Measurements from ENCODE around the gene PPP2R2C.

PPP2R2C gene

DNA sequence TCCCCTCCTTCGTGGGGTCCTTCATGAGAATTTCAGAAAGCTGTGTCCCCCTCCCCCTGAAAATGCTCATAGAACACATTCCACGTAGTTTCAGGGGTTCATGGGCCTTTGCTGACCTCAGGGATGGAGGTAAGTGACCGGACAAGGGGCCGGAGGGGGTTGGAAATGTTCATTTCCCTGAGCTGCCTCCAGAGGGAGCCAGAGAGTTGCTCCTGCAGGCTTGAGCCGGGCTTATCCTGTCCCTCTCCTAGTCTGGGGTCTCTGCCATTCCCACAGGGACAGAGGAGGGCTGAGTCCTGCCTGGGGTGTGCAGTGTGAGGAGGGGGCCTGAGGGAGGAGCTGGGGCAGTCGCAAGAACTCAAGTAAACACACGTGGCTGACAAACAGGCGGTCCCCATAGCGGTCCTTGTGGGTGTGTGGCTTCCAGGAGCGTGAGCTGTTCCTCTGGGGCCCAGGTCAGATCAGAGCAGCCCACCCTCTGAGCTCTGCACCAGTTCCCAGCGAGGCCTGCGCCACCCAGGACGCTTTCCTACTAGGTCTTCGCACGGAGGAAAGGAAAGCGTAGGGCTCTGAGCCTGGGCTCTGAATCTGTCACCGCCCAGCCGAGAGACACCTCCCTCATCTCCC lies 140.3 kb downstream of the PPP2R2C start:
- Histone ChIP-seq H3K4me2 (ENCODE audit: insufficient read depth, low read length, poor library complexity, severe bottlenecking) (no peak overlapping the region), H2AK5ac (ENCODE audit: low read depth, low read length) (no peak overlapping the region), H4K91ac (ENCODE audit: low read depth, low read length, poor library complexity) (no peak overlapping the region), H4K8ac (ENCODE audit: low read depth, low read length) (no peak overlapping the region), H3K4me1 (ENCODE audit: control insufficient read depth in 2 of 2, insufficient read depth in 1 of 2, low read depth in 1 of 2, low read length in 2 of 2) (no peaks in the 10 kb centered on the region), H2BK12ac (ENCODE audit: low read length) (no peak overlapping the region), H2BK5ac (ENCODE audit: low read length) (no peak overlapping the region), H3K79me1 (ENCODE audit: low read depth, low read length) (no peaks in the 10 kb centered on the region), H3K4me3 (ENCODE audit: low read length in 2 of 2) (no peak overlapping the region), H3K27me3 (ENCODE audit: control insufficient read depth in 3 of 3, insufficient read depth in 3 of 3, low read depth in 1 of 3, low read length in 3 of 3) (peaks cover 0 to 16% (median 0%) of the 10 kb centered on the region in 3 experiments), H3K18ac (ENCODE audit: low read length) (no peak overlapping the region), H2BK15ac (ENCODE audit: low read length) (no peak overlapping the region), H3K9ac (ENCODE audit: low read depth, low read length, poor library complexity) (peak overlapping the region; percentile 22), H2BK120ac (ENCODE audit: low read depth, low read length) (no peak overlapping the region), H3K4ac (ENCODE audit: low read length) (no peak overlapping the region), H3K23ac (ENCODE audit: low read depth, low read length, poor library complexity) (peak overlapping the region; percentile 10), H3K14ac (ENCODE audit: low read length) (no peak overlapping the region), H3K27ac (replicated peaks; ENCODE audit: low read length) (no peak overlapping the region), H2AFZ (ENCODE audit: low read length) (no peak overlapping the region), H3K9me3 (replicated peaks in 1 of 2; ENCODE audit: control insufficient read depth in 2 of 2, insufficient read depth in 1 of 2, low read depth in 1 of 2, low read length in 2 of 2) (peaks cover 3 to 6% of the 10 kb centered on the region in 2 donors), H3K36me3 (replicated peaks in 1 of 2; ENCODE audit: control insufficient read depth in 2 of 2, insufficient read depth in 2 of 2, low read length in 2 of 2) (no peaks in the 10 kb centered on the region)
- DNase-seq (ENCODE audit: low spot score), result peak; percentile 57
- WGBS, 2 donors (ENCODE audit: extremely low coverage in 2 of 2, insufficient read length in 2 of 2, insufficient replicate concordance in 1 of 2), result no CpG with 5 or more reads among the region's 18 CpGs

DNA sequence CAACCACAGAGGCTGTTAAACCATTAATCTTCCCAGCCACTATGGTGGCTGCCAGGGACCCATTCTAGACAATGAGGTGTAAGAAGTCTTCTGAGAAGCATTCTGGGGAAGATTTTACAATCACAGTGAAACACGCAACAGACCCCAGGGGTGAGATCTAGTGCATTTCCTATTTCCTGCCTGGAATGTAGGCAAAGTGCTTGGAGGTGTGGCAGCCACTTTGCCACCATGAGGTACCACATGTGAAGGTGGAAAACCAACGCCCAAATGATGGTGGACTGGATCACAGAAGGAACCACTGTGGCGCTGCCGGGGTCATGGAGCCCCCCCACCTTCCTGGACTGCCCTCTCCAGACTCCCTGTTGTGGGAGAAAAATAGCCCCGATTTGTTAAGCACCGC lies 140.9 kb downstream of the PPP2R2C start:
- Histone ChIP-seq H3K9ac (ENCODE audit: low read depth, low read length, poor library complexity) (no peak overlapping the region), H2BK15ac (ENCODE audit: low read length) (no peak overlapping the region), H3K4me1 (ENCODE audit: control insufficient read depth in 2 of 2, insufficient read depth in 1 of 2, low read depth in 1 of 2, low read length in 2 of 2) (peaks cover 0 to 2% of the 10 kb centered on the region in 2 donors), H2BK5ac (ENCODE audit: low read length) (no peak overlapping the region), H3K9me3 (replicated peaks in 1 of 2; ENCODE audit: control insufficient read depth in 2 of 2, insufficient read depth in 1 of 2, low read depth in 1 of 2, low read length in 2 of 2) (peaks cover 3 to 6% of the 10 kb centered on the region in 2 donors), H3K14ac (ENCODE audit: low read length) (no peak overlapping the region), H3K23ac (ENCODE audit: low read depth, low read length, poor library complexity) (no peak overlapping the region), H2AK5ac (ENCODE audit: low read depth, low read length) (no peak overlapping the region), H3K4ac (ENCODE audit: low read length) (no peak overlapping the region), H3K4me2 (ENCODE audit: insufficient read depth, low read length, poor library complexity, severe bottlenecking) (no peak overlapping the region), H2BK120ac (ENCODE audit: low read depth, low read length) (no peak overlapping the region), H3K27ac (replicated peaks; ENCODE audit: low read length) (no peak overlapping the region), H3K36me3 (replicated peaks in 1 of 2; ENCODE audit: control insufficient read depth in 2 of 2, insufficient read depth in 2 of 2, low read length in 2 of 2) (no peaks in the 10 kb centered on the region), H3K79me1 (ENCODE audit: low read depth, low read length) (no peaks in the 10 kb centered on the region), H2BK12ac (ENCODE audit: low read length) (no peak overlapping the region), H3K27me3 (ENCODE audit: control insufficient read depth in 3 of 3, insufficient read depth in 3 of 3, low read depth in 1 of 3, low read length in 3 of 3) (peaks cover 0 to 16% (median 0%) of the 10 kb centered on the region in 3 experiments), H4K91ac (ENCODE audit: low read depth, low read length, poor library complexity) (no peak overlapping the region), H2AFZ (ENCODE audit: low read length) (no peak overlapping the region), H3K4me3 (ENCODE audit: low read length in 2 of 2) (no peak overlapping the region), H4K8ac (ENCODE audit: low read depth, low read length) (no peak overlapping the region), H3K18ac (ENCODE audit: low read length) (no peak overlapping the region)
- WGBS, 2 donors (ENCODE audit: extremely low coverage in 2 of 2, insufficient read length in 2 of 2, insufficient replicate concordance in 1 of 2), result no CpG with 5 or more reads among the region's 6 CpGs
- no peak for DNase-seq (ENCODE audit: low spot score)

DNA sequence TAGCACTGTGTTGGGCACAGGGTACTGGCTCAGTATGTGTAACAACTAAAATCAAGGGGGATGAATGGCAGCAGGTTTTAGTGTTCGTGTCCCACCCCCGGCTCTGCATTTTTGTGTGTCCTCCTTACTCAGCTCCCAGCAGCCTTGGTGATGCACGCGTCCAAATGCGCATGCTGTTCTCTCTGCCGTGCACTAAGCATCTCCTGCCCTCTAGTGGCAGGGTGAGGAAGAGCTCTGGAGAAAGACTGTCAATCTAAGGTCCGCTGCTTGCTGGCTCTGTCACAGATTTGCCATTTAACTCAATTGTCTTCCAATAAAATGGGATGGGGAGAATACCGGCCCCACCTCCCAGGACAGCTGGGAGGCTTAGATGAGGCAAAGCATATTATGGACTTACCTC lies 141.4 kb downstream of the PPP2R2C start:
- Histone ChIP-seq H2BK5ac (ENCODE audit: low read length) (no peak overlapping the region), H3K27me3 (ENCODE audit: control insufficient read depth in 3 of 3, insufficient read depth in 3 of 3, low read depth in 1 of 3, low read length in 3 of 3) (peaks cover 0 to 17% (median 0%) of the 10 kb centered on the region in 3 experiments), H2BK15ac (ENCODE audit: low read length) (no peak overlapping the region), H3K18ac (ENCODE audit: low read length) (no peak overlapping the region), H3K23ac (ENCODE audit: low read depth, low read length, poor library complexity) (no peak overlapping the region), H3K4me1 (ENCODE audit: control insufficient read depth in 2 of 2, insufficient read depth in 1 of 2, low read depth in 1 of 2, low read length in 2 of 2) (peaks cover 0 to 2% of the 10 kb centered on the region in 2 donors), H4K8ac (ENCODE audit: low read depth, low read length) (no peak overlapping the region), H3K79me1 (ENCODE audit: low read depth, low read length) (no peaks in the 10 kb centered on the region), H2AK5ac (ENCODE audit: low read depth, low read length) (no peak overlapping the region), H2BK12ac (ENCODE audit: low read length) (no peak overlapping the region), H3K4me2 (ENCODE audit: insufficient read depth, low read length, poor library complexity, severe bottlenecking) (no peak overlapping the region), H3K4ac (ENCODE audit: low read length) (no peak overlapping the region), H2BK120ac (ENCODE audit: low read depth, low read length) (no peak overlapping the region), H3K9me3 (replicated peaks in 1 of 2; ENCODE audit: control insufficient read depth in 2 of 2, insufficient read depth in 1 of 2, low read depth in 1 of 2, low read length in 2 of 2) (peaks cover 3 to 6% of the 10 kb centered on the region in 2 donors), H3K36me3 (replicated peaks in 1 of 2; ENCODE audit: control insufficient read depth in 2 of 2, insufficient read depth in 2 of 2, low read length in 2 of 2) (no peaks in the 10 kb centered on the region), H3K14ac (ENCODE audit: low read length) (no peak overlapping the region), H3K9ac (ENCODE audit: low read depth, low read length, poor library complexity) (no peak overlapping the region), H2AFZ (ENCODE audit: low read length) (no peak overlapping the region), H3K27ac (replicated peaks; ENCODE audit: low read length) (no peak overlapping the region), H4K91ac (ENCODE audit: low read depth, low read length, poor library complexity) (no peak overlapping the region), H3K4me3 (ENCODE audit: low read length in 2 of 2) (no peak overlapping the region)
- WGBS, 2 donors (ENCODE audit: extremely low coverage in 2 of 2, insufficient read length in 2 of 2, insufficient replicate concordance in 1 of 2), result no CpG with 5 or more reads among the region's 8 CpGs
- no peak for DNase-seq (ENCODE audit: low spot score)

DNA sequence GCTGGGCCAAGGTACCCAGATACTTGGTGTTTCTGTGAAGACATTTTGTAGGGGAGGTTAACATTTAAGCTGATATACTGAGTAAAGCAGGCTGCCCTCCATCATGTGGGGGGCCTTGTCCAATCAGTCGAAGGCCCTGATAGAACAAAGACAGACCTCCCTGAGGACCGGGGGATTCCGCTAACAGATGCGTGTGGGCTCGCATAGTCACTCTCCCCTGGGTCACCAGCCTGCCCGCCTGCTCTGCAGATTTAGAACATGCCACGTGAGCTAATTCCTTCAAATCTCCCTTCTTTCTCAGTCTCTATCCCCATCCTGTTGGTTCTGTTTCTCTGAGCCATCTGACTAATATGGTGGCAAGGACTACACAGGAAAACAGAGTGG lies 142.0 kb downstream of the PPP2R2C start:
- Histone ChIP-seq H4K8ac (ENCODE audit: low read depth, low read length) (no peak overlapping the region), H2BK120ac (ENCODE audit: low read depth, low read length) (no peak overlapping the region), H2AK5ac (ENCODE audit: low read depth, low read length) (no peak overlapping the region), H2AFZ (ENCODE audit: low read length) (no peak overlapping the region), H2BK5ac (ENCODE audit: low read length) (no peak overlapping the region), H3K4me2 (ENCODE audit: insufficient read depth, low read length, poor library complexity, severe bottlenecking) (no peak overlapping the region), H2BK15ac (ENCODE audit: low read length) (no peak overlapping the region), H3K4me1 (ENCODE audit: control insufficient read depth in 2 of 2, insufficient read depth in 1 of 2, low read depth in 1 of 2, low read length in 2 of 2) (peaks cover 4 to 7% of the 10 kb centered on the region in 2 donors), H3K4ac (ENCODE audit: low read length) (no peak overlapping the region), H3K79me1 (ENCODE audit: low read depth, low read length) (no peaks in the 10 kb centered on the region), H2BK12ac (ENCODE audit: low read length) (no peak overlapping the region), H4K91ac (ENCODE audit: low read depth, low read length, poor library complexity) (no peak overlapping the region), H3K23ac (ENCODE audit: low read depth, low read length, poor library complexity) (no peak overlapping the region), H3K36me3 (replicated peaks in 1 of 2; ENCODE audit: control insufficient read depth in 2 of 2, insufficient read depth in 2 of 2, low read length in 2 of 2) (no peaks in the 10 kb centered on the region), H3K14ac (ENCODE audit: low read length) (no peak overlapping the region), H3K4me3 (ENCODE audit: low read length in 2 of 2) (no peak overlapping the region), H3K9me3 (replicated peaks in 1 of 2; ENCODE audit: control insufficient read depth in 2 of 2, insufficient read depth in 1 of 2, low read depth in 1 of 2, low read length in 2 of 2) (peaks cover 3 to 6% of the 10 kb centered on the region in 2 donors), H3K27ac (replicated peaks; ENCODE audit: low read length) (no peak overlapping the region), H3K9ac (ENCODE audit: low read depth, low read length, poor library complexity) (no peak overlapping the region), H3K18ac (ENCODE audit: low read length) (no peak overlapping the region), H3K27me3 (ENCODE audit: control insufficient read depth in 3 of 3, insufficient read depth in 3 of 3, low read depth in 1 of 3, low read length in 3 of 3) (peaks cover 0 to 19% (median 0%) of the 10 kb centered on the region in 3 experiments)
- no CpG with 5 or more reads among the region's 7 CpGs for WGBS, 2 donors (ENCODE audit: extremely low coverage in 2 of 2, insufficient read length in 2 of 2, insufficient replicate concordance in 1 of 2)
- no peak for DNase-seq (ENCODE audit: low spot score)

Measured in neuronal stem cell (in vitro differentiated cells).